PC-3 (cell line): ENCODE results near the gene KRTAP4-12.

Experiments used
- CTCF ChIP-seq: fragments of 300-600 bp; sonication (generic); conservative IDR thresholded peaks from 2 replicates; pipeline ENCODE4 v1.5.1; 2017; ENCODE audit warnings: antibody characterized with exemption, low read depth, mild to moderate bottlenecking, low read length
- EZH2 ChIP-seq: fragments of 300-600 bp; sonication (generic); IDR thresholded peaks from one replicate; pipeline ENCODE4 v1.6.1; 2017; ENCODE audit warnings: antibody characterized with exemption, mild to moderate bottlenecking, low read length; ENCODE audit not compliant: unreplicated experiment

DNA sequence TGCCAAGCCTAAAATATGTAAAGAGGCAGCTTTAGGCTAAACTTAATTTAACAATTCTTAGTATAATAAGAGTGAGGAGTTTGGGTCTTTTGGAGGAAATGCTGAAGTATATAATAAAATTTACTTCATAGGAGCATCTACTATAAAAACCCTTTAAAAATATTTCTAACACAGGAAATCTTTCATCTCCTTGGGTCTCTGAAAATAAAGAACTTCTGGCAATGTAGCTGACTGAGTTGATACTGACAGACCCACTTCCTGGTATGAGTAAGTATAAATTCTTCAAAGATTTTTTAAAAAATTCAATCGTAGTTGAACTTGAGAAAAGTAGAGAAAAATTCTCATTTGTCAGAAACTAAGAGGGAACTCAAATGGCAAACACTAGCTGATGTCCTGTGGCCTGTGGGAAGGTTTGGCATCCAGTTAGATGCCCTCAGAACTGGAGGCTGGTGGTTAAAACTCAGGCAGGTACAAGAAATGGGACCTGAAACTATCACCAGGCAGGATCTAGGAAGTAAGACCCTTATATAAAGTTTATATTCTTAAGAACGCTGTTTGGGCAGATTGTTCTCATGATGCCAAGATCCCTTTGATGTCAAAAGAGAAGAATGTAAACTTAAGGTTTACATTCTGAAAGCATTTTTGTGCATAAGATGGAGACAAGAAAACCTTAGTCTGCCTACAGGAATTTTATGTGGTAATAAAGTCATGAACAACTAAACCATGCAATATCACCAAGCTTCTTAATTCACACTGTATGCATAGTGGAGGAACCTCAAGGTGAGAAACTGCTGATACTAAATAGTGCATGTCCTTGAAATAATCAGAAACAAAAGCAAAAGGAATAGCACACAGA is 10.1 kb upstream of the KRTAP4-12 start:
- no peak for TF ChIP-seq CTCF
- TF ChIP-seq EZH2 = no peak
